IPS-20b (cell line): ENCODE results near the gene RBM7.

ENCODE experiments used
- H3K27ac ChIP-seq: one replicate; pipeline ENCODE4 v1.5.1; 2013; ENCODE audit warnings: low read length
- H3K27me3 ChIP-seq: 2 replicates; pipeline ENCODE4 v1.6.1; 2013; ENCODE audit warnings: mild to moderate bottlenecking, low read length, inconsistent platforms; ENCODE audit not compliant: insufficient read depth
- H3K36me3 ChIP-seq: 2 replicates; pipeline ENCODE4 v1.6.1; 2013; ENCODE audit warnings: low read depth, mild to moderate bottlenecking, inconsistent platforms, low read length, moderate library complexity; ENCODE audit not compliant: insufficient read depth
- H3K4me1 ChIP-seq: 2 replicates; pipeline ENCODE4 v1.6.1; 2013; ENCODE audit warnings: mild to moderate bottlenecking, control low read depth, inconsistent platforms, low read length, moderate library complexity; ENCODE audit not compliant: insufficient read depth
- H3K4me3 ChIP-seq: 2 replicates; pipeline ENCODE4 v1.5.1; 2013; ENCODE audit warnings: mild to moderate bottlenecking, low read length, inconsistent platforms
- H3K9ac ChIP-seq: 2 replicates; pipeline ENCODE4 v1.6.1; 2013; ENCODE audit warnings: low read depth, mild to moderate bottlenecking, inconsistent platforms, low read length, moderate library complexity
- H3K9me3 ChIP-seq: 2 replicates; pipeline ENCODE4 v1.6.1; 2013; ENCODE audit warnings: mild to moderate bottlenecking, low read depth, low read length, inconsistent platforms; ENCODE audit not compliant: insufficient read depth

Gene RBM7

DNA sequence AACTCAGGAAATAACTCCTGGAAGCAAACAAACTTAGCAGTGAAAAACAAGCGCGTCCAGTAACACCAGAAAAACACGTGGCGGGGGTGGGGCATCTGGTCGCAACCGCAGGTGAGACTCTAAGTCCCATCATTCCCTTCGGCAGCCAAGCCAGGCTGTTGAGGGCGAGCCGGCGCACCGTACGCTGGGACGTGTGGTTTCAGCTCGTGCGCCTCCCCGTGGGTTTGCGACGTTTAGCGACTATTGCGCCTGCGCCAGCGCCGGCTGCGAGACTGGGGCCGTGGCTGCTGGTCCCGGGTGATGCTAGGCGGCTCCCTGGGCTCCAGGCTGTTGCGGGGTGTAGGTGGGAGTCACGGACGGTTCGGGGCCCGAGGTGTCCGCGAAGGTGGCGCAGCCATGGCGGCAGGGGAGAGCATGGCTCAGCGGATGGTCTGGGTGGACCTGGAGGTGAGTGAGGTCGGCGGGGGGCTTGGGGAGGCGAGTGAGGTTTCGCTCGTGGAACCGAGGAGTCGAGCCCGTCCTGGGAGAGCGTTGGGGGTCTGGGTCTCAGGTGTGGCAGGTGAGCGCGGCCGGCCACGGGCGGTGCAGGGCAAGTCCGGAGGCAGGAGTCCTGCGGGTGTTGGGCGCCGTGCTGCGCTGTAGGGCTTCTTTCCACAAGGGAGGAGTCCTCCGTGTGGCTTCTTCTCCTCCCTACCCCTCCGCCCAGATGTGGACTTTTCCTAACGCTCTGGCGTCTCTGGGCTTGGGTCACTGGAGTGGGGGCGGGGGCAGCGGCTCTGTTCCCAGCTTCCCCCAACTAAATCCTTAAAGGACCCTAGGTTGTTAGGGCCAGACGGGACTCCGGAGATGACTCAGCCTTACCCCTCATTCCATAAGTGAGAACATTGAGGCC, 39.0 kb downstream of the RBM7 start, which contains the start of gene REXO2:
TSS of gene REXO2 (plus strand) at position 239 of the 892 bp plus-strand sequence. CDS start at position 301, 62 bp downstream.
- peak within 1 kb of the TSS; percentile 84 for H3K4me3 ChIP-seq
- H3K36me3 ChIP-seq = peaks cover 23% of the 10 kb centered on the region
- peaks cover 30% of the 10 kb centered on the region for H3K4me1 ChIP-seq
- H3K27me3 ChIP-seq = no peaks in the 10 kb centered on the region
- H3K9ac ChIP-seq = peak within 1 kb of the TSS; percentile 78; the same call in 1 of the 2 replicates
- H3K9me3 ChIP-seq = no peaks in the 10 kb centered on the region
- peak within 1 kb of the TSS; percentile 26 for H3K27ac ChIP-seq

DNA sequence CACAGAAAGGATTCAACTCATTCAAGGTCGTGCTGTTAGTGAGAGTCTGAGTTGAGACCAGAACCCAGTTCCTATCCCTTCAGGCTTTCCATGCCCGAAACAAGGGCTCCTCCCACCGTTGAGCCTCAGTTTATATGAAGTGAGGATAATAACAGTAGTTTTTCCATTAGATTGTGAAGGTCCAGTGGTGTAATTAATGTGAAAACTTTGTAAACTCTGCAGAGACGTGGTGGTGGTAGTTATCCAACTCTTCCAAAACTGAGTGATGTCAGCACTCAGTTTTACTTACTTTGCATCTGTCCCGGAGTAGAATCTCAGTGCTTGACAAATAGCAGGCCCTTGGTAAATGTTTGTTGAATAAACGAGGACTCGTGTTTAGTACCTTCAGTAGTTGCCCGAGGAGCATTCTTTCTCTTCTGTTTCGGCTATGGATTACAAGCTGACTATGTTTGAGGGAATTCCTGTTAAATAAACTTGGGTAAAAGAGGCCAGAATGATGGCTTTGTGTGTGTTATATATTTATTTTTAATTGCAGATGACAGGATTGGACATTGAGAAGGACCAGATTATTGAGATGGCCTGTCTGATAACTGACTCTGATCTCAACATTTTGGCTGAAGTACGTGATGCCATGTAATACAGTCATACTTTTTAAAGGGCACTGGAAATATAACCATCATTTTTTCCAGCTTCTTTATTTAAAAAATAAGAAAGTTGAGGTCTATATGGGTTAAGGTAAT, 39.8 kb downstream of the RBM7 start:
- no peaks in the 10 kb centered on the region for H3K9me3 ChIP-seq
- H3K9ac ChIP-seq = peak overlapping the region; percentile 78
- no peaks in the 10 kb centered on the region for H3K27me3 ChIP-seq
- H3K36me3 ChIP-seq = peaks cover 31% of the 10 kb centered on the region
- H3K4me1 ChIP-seq = peaks cover 30% of the 10 kb centered on the region
- peak overlapping the region; percentile 84 for H3K4me3 ChIP-seq
- H3K27ac ChIP-seq = no peak overlapping the region

DNA sequence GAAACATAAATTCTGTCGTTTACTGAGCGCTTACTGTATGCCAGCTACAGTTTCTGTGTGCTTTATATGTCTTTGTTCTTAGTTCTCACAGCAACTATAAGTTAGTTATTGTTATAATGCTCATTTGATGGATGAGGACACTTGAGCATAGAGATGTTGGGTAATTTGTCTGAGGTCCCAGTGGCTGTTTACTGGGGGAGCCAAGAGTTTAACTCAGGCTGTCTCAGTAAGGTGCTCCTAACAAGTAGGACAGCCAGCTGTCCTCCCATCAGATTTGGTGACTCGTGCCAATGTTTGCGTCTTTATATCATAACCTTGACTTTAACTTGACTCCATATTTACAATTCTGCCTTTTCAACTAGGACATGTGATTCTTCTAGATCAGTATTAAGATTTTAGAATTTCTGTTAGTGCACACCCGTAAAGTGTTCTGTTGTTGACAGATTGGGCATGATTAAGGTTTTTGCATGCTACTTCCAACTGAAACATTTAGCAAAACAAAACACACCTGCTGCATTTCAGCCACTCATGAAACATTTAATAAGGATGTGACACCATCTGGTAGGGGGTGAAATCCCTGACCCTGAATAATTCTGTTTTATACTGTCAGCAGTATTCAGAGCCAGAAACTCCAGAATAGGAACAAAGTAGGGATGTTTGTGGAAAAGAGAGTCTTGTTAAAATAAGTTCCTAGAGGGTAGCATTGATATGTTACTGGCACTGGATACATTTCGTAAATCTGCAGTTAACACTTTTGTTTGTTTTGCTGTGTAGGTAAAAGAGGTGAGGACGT, 40.7 kb downstream of the RBM7 start:
- peaks cover 30% of the 10 kb centered on the region for H3K4me1 ChIP-seq
- H3K4me3 ChIP-seq = peak overlapping the region; percentile 84
- peak overlapping the region; percentile 78; the same call in 1 of the 2 replicates for H3K9ac ChIP-seq
- H3K36me3 ChIP-seq = peaks cover 40% of the 10 kb centered on the region
- no peak overlapping the region for H3K27ac ChIP-seq
- H3K9me3 ChIP-seq = no peaks in the 10 kb centered on the region
- no peaks in the 10 kb centered on the region for H3K27me3 ChIP-seq

DNA sequence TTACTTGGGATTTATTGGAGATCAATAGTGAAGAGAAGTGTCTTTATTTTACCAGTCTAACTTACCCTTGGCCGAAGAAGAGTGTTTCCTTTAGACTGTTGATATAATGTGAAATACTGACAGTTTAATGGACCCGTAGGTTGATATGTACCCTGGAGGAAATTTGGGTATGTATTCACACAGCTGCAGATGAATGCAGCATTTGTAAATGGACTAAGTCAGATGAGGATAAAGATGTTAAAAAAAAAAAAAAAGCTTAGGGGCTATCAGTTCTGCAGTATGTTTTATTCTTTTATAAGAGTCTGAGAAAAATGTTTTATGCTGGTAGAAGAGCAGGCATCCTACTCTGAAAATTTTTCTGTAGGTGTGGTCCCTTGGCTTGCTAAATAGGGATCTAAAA, 41.5 kb downstream of the RBM7 start:
- peaks cover 46% of the 10 kb centered on the region for H3K36me3 ChIP-seq

DNA sequence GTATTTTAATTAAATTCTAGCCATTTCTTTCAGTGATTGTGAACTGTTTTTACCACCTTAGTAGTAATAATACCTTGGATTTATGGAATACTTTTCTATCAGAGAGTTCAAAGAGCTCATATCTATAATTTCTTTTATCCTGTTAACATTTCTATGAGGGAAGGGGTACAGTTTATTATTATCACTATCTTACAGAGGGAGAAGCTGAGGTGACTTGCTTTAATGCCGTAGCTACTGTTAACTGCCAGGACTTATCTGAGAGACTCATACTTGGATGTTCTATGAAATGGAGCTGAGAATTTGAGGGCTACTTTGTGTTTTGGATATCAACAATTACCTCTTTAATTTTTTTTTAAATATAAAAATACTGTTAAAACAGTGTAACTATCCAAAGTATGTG, 42.1 kb downstream of the RBM7 start:
- H3K27me3 ChIP-seq = no peaks in the 10 kb centered on the region
- no peak overlapping the region for H3K27ac ChIP-seq
- peaks cover 28% of the 10 kb centered on the region for H3K4me1 ChIP-seq
- H3K9me3 ChIP-seq = no peaks in the 10 kb centered on the region
- H3K36me3 ChIP-seq = peaks cover 46% of the 10 kb centered on the region
- no peak overlapping the region for H3K4me3 ChIP-seq
- no peak overlapping the region for H3K9ac ChIP-seq

More for the DNA sequence above, 41.5 kb downstream of the RBM7 start:
- H3K9ac ChIP-seq = no peak overlapping the region
- no peak overlapping the region for H3K4me3 ChIP-seq
- no peaks in the 10 kb centered on the region for H3K27me3 ChIP-seq
- H3K27ac ChIP-seq = no peak overlapping the region
- H3K9me3 ChIP-seq = no peaks in the 10 kb centered on the region
- H3K4me1 ChIP-seq = peaks cover 30% of the 10 kb centered on the region

DNA sequence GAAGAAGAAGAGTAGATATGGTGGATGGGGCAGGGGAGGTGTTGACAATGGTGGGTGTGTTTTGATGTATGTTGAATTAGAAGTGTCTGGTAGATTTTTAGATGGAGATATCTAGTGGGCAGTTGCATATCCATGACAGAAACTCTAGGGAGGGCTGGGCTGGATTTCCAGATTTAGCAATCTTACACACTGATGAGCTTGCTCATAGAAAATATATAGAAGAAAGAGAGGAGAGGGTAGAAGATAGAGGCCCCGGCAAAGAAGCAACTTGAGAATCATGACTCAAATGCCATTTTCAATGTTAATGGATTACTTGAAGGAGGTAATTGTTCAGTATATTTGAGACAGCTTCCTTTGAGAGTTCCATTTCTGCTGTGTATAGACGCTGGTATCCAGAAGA, 47.0 kb downstream of the RBM7 start:
- Histone ChIP-seq H3K9ac (no peak overlapping the region), H3K36me3 (peaks cover 78% of the 10 kb centered on the region), H3K4me1 (no peaks in the 10 kb centered on the region), H3K9me3 (no peaks in the 10 kb centered on the region), H3K27ac (no peak overlapping the region), H3K4me3 (no peak overlapping the region), H3K27me3 (no peaks in the 10 kb centered on the region)

- Histone ChIP-seq H3K4me3 (no peak overlapping the region), H3K9me3 (no peaks in the 10 kb centered on the region), H3K27ac (no peak overlapping the region), H3K36me3 (peaks cover 82% of the 10 kb centered on the region), H3K27me3 (no peaks in the 10 kb centered on the region), H3K9ac (no peak overlapping the region), H3K4me1 (no peaks in the 10 kb centered on the region)
Measured at GRCh38 chr11:114447892-114448291, 47.4 kb downstream of the RBM7 start.

DNA sequence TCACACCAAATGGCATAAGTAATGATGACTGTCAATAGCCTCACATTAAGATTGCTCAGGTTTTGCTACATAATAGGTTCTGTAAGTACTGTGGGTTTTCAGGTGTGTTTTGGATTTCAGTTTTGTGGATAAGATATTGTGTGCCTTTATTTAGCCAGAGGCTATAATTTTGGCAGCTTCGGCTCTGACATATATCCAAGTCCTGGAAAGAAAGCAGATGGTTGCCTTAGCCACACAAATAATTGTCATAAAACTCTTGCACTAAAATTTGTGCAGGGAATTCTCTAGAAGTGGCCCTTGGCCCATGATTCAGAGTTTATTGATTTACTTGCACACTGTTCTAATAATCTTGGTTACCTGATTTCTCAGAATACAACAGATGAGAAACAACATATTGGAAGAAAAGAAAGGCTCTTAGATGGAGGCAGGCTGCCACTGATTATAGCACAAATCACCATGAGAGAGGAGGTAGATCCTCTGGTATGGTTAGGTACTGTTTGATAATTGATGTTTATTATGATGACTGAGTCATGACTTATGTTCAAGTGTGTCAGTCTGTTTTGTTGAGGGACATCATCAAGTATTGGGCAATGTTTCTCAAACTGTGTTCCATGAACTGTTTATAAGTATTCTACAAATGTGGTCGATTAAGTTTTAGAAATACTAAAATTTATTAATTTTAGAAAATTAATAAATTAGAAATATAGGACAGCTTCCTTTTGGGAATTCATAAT, 48.5 kb downstream of the RBM7 start:
- Histone ChIP-seq H3K36me3 (peaks cover 85% of the 10 kb centered on the region), H3K9me3 (no peaks in the 10 kb centered on the region), H3K4me3 (no peak overlapping the region), H3K27ac (no peak overlapping the region), H3K4me1 (no peaks in the 10 kb centered on the region), H3K9ac (no peak overlapping the region), H3K27me3 (no peaks in the 10 kb centered on the region)

DNA sequence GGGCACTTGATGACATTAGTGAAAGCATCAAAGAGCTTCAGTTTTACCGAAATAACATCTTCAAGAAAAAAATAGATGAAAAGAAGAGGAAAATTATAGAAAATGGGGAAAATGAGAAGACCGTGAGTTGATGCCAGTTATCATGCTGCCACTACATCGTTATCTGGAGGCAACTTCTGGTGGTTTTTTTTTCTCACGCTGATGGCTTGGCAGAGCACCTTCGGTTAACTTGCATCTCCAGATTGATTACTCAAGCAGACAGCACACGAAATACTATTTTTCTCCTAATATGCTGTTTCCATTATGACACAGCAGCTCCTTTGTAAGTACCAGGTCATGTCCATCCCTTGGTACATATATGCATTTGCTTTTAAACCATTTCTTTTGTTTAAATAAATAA, 49.4 kb downstream of the RBM7 start:
- Histone ChIP-seq H3K9me3 (no peaks in the 10 kb centered on the region), H3K4me3 (no peak overlapping the region), H3K4me1 (no peaks in the 10 kb centered on the region), H3K27me3 (no peaks in the 10 kb centered on the region), H3K36me3 (peaks cover 77% of the 10 kb centered on the region), H3K9ac (no peak overlapping the region), H3K27ac (no peak overlapping the region)

- H3K36me3 ChIP-seq = peaks cover 58% of the 10 kb centered on the region
- H3K4me3 ChIP-seq = no peak overlapping the region
- no peak overlapping the region for H3K27ac ChIP-seq
- H3K27me3 ChIP-seq = no peaks in the 10 kb centered on the region
- no peak overlapping the region for H3K9ac ChIP-seq
- H3K4me1 ChIP-seq = peaks cover 12% of the 10 kb centered on the region; the same call in 1 of the 2 replicates
- no peaks in the 10 kb centered on the region for H3K9me3 ChIP-seq
Measured at GRCh38 chr11:114452399-114452798, 51.9 kb downstream of the RBM7 start.
